Neuron (in vitro differentiated cells): Measurements from ENCODE around the gene SURF6.
"Not testable (repeated sequence)": the region's sequence is repeated elsewhere in the genome, so short reads cannot be mapped to it uniquely, and the experiment has no call there.

Source experiments
- H2AFZ ChIP-seq: one replicate; pipeline ENCODE4 v1.6.1; 2013; ENCODE audit warnings: low read depth, mild to moderate bottlenecking, inconsistent platforms, low read length, moderate library complexity
- H3K27me3 ChIP-seq: one replicate; pipeline ENCODE4 v1.6.1; 2013; ENCODE audit warnings: low read length; ENCODE audit not compliant: insufficient read depth
- H3K36me3 ChIP-seq: one replicate; pipeline ENCODE4 v1.6.1; 2013; ENCODE audit warnings: low read length; ENCODE audit not compliant: insufficient read depth
- H3K4me1 ChIP-seq: one replicate; pipeline ENCODE4 v1.6.1; 2013; ENCODE audit warnings: low read length; ENCODE audit not compliant: insufficient read depth
- H3K4me3 ChIP-seq: 2 replicates; pipeline ENCODE4 v1.5.1; 2013; ENCODE audit warnings: mild to moderate bottlenecking, low read length, moderate library complexity
- H3K9me3 ChIP-seq: one replicate; pipeline ENCODE4 v1.6.1; 2013; ENCODE audit warnings: low read length

SURF6 gene

DNA sequence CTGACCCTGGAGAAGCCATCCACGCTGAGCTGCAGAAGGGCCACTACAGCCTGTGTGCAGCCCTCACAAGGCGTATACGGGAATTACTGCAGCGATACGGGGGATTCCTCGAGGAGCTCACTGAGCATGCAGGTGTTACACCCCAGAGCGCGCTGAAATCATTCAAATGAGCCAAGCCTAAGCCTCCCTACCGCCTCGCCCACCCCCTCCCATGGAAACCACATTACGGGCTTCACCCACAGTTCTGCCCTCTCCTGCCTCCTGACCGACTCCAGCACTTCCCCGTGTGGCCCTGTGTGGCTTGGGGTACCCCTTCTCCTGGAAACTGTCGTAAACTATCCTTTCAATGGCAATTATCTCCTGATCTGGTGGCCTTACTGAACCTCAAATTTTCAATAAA is 13.3 kb downstream of the SURF6 start:
- H3K27me3 ChIP-seq = no peaks in the 10 kb centered on the region
- no peaks in the 10 kb centered on the region for H3K9me3 ChIP-seq
- no peaks in the 10 kb centered on the region for H3K4me1 ChIP-seq
- H2AFZ ChIP-seq = no peak overlapping the region
- no peak overlapping the region for H3K4me3 ChIP-seq
- H3K36me3 ChIP-seq = no peaks in the 10 kb centered on the region

DNA sequence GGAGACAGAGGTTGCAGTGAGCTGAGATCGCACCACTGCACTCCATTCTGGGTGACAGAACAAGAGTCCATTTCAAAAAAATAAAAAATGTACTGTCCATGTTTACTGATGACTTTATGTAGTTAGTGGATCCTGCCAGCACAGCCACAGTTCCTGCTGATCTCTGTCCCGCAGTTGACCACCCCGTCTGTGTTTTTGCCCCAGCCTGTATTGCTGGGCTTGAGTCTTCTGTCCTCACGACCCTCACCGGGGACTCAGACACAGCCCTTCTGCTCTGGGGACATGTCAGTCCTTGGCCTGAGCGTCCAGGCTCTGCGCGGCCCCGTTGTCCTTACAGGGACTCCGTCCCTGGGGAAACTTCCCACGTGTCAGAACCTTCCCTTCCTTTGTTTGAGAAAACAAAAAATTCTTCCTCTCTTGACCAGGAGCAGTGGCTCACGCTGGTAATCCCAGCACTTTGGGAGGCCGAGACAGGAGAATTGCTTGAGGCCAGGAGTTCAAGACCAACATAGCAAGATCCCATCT is 14.5 kb downstream of the SURF6 start:
- Histone ChIP-seq H2AFZ (no peak overlapping the region), H3K9me3 (no peaks in the 10 kb centered on the region), H3K4me1 (no peaks in the 10 kb centered on the region), H3K36me3 (no peaks in the 10 kb centered on the region), H3K4me3 (no peak overlapping the region), H3K27me3 (no peaks in the 10 kb centered on the region)

DNA sequence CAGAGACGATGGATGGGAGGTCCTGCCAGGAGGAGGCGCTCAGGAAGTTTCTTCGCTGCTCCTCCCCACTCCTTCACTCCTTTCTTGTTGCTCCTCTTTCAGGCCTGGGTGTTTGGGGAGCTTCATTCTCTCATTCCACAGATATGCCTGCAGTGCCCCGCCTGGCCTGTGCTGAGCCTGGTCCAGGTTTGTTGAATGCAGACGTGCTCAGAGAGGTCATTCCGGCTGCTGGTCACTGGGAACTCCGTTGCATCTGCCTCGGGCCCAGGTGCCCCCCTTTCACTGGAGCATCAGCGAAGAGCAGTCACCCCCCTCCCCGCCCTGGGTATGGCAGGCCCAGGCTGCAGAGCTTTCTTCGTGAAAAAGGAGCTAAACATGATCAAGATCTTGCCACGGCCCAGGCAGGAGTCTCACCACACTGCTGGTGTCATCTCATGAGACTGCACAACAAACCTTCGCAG is 15.5 kb downstream of the SURF6 start:
- Histone ChIP-seq H3K27me3 (no peaks in the 10 kb centered on the region), H3K9me3 (no peaks in the 10 kb centered on the region), H3K36me3 (no peaks in the 10 kb centered on the region), H3K4me1 (no peaks in the 10 kb centered on the region), H3K4me3 (no peak overlapping the region), H2AFZ (no peak overlapping the region)

DNA sequence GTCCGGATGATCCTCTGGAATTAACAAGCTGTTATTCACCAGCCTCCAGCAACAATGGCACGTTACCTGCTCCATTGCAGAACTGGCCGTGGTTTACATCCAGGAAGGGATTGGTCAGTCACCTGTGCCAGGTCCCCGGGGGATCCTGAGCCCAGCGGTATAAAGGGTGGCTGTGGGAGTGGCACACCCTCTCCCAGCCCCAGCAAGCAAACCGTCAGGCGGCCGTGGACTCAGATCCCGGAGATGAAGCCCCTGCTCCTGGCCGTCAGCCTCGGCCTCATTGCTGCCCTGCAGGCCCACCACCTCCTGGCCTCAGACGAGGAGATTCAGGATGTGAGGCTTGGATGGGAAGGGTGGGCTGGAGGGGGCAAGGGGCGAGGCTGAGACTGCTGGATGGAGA is 18.4 kb downstream of the SURF6 start:
- not testable (repeated sequence) for H3K4me3 ChIP-seq, H3K9me3 ChIP-seq, H2AFZ ChIP-seq, H3K27me3 ChIP-seq, H3K4me1 ChIP-seq, H3K36me3 ChIP-seq

DNA sequence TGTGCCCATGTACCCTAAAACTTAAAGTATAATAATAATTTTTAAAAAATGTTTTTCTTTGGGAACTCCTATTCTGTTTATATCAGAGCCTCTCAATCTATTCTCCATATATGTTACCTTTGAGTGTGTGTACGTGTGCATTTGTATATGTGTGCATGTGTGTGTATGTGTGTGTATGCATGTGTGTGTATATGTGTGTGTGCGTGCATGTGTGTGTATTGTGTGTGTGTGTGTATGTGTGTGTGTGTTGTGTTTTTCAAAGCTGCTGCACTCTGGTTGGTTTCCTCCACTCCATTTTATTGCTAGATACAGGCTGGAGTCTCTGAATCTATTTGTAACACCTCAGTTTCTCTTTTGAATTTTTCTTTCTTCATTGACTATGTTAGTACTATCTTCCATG is 20.0 kb downstream of the SURF6 start:
- H3K9me3 ChIP-seq = no peaks in the 10 kb centered on the region
- no peaks in the 10 kb centered on the region for H3K27me3 ChIP-seq
- H3K36me3 ChIP-seq = no peaks in the 10 kb centered on the region
- H3K4me1 ChIP-seq = no peaks in the 10 kb centered on the region
- no peak overlapping the region for H2AFZ ChIP-seq
- H3K4me3 ChIP-seq = no peak overlapping the region

DNA sequence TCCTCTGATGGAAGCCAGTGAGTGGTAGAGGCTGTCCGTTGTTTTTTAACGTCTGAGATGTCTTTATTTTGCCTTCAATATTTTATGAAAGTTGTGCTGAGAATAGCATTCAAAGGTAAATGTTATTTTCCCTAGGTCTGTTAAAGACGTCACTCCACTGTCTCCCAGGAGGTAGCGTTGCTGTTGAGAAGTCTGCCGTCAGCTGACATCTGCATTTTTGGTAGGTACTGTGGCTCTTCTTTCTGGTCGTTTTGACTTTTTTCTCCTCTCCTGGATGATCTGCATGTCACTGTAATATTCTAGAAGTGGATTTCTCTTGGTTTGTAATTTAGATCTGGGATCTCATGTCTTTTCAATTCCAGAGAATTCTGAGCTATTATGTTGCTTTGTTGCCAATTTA is 26.4 kb downstream of the SURF6 start:
- no peak overlapping the region for H2AFZ ChIP-seq

DNA sequence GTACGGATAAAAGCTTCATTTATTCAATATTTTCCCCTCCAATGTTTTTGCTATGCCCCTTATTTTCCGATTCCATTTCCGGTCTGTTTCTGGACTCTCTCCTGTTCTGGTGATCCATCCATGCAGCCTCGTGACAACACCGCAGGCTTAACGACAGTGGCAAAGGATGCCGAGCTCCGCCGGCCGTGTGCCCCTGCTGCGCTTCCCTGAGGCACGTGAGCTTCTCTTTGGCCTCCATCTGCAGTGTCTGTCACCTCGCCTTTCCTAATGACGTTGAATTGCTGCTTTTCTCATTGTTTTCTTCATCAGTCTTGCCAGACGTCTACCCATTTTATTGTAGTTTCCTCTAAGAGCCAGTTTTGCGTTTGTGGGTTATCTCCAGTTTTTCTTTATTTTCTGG is 28.7 kb downstream of the SURF6 start:
- H3K4me3 ChIP-seq = no peak overlapping the region
- no peak overlapping the region for H2AFZ ChIP-seq
- no peaks in the 10 kb centered on the region for H3K9me3 ChIP-seq
- H3K4me1 ChIP-seq = no peaks in the 10 kb centered on the region
- H3K36me3 ChIP-seq = no peaks in the 10 kb centered on the region
- H3K27me3 ChIP-seq = peaks cover 3% of the 10 kb centered on the region

More for the DNA sequence above, 26.4 kb downstream of the SURF6 start:
- Histone ChIP-seq H3K4me1 (no peaks in the 10 kb centered on the region), H3K36me3 (no peaks in the 10 kb centered on the region), H3K4me3 (no peak overlapping the region), H3K27me3 (peaks cover 3% of the 10 kb centered on the region), H3K9me3 (no peaks in the 10 kb centered on the region)

DNA sequence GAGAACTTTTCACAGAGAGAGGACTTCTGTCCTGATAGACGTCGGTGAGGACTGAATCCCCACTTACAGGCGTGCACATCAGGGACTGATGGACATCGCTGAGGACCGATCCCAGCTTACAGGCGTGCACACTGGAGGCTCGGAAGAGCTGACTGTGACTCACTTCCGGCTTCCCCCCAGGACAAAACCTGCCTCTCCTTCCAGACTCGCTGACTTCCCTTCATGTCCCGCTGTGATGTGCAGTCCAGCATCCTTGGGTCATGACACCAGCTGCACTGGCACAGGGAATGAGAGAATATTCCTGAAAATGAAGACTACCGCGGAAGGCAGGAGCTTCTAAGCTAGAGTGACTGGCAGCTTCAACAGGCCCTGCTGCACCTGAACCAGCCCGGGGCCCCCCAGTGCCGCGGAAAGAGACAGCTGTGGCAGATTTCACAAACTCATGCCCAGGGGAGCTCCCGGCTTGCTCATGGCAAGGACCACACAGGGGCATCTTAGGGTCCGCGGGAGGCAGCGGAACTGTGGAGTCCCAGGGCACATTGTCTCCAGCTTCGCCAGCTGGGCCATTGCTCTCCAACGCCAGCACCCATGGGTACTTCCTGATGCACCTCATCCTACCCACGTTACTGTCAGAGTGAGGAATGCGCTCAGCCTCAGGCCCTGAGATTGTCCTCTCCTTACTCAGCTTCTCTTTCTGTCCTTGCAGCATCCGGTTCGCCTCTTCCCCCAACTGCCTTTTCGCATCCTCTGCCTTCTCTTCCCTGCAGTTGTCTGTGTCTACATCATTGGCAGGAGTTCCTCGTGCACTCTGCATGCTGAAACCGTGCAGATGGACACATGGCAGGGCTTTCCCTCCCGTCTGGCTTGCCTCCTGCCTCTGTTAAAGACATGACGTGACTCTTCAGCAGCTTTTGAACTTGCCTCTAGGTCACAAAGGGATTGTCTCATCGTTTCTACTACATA is 29.5 kb downstream of the SURF6 start:
- H3K4me3 ChIP-seq = no peak overlapping the region
- H2AFZ ChIP-seq = no peak overlapping the region
- H3K9me3 ChIP-seq = no peaks in the 10 kb centered on the region
- no peaks in the 10 kb centered on the region for H3K36me3 ChIP-seq
- H3K4me1 ChIP-seq = no peaks in the 10 kb centered on the region
- H3K27me3 ChIP-seq = peaks cover 3% of the 10 kb centered on the region

DNA sequence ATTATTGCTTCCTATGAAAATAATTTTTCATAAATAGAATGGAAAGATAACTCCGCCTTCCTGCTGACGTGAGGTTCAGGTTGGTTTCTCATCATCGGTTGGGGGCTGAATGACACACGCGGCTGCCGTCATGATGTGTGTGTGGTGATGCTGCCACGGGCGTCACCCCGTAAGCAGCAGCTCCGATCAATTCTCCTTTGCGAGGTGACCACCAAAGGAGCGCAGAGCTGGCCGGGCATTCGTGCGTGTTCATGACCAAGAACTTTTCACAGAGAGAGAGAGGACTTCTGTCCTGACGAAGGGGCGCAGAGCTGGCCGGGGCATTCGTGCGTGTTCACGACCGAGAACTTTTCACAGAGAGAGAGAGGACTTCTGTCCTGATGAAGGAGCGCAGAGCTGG is 30.3 kb downstream of the SURF6 start:
- Histone ChIP-seq H3K4me3 (no peak overlapping the region), H2AFZ (no peak overlapping the region), H3K9me3 (no peaks in the 10 kb centered on the region), H3K27me3 (peaks cover 6% of the 10 kb centered on the region), H3K36me3 (no peaks in the 10 kb centered on the region), H3K4me1 (no peaks in the 10 kb centered on the region)

DNA sequence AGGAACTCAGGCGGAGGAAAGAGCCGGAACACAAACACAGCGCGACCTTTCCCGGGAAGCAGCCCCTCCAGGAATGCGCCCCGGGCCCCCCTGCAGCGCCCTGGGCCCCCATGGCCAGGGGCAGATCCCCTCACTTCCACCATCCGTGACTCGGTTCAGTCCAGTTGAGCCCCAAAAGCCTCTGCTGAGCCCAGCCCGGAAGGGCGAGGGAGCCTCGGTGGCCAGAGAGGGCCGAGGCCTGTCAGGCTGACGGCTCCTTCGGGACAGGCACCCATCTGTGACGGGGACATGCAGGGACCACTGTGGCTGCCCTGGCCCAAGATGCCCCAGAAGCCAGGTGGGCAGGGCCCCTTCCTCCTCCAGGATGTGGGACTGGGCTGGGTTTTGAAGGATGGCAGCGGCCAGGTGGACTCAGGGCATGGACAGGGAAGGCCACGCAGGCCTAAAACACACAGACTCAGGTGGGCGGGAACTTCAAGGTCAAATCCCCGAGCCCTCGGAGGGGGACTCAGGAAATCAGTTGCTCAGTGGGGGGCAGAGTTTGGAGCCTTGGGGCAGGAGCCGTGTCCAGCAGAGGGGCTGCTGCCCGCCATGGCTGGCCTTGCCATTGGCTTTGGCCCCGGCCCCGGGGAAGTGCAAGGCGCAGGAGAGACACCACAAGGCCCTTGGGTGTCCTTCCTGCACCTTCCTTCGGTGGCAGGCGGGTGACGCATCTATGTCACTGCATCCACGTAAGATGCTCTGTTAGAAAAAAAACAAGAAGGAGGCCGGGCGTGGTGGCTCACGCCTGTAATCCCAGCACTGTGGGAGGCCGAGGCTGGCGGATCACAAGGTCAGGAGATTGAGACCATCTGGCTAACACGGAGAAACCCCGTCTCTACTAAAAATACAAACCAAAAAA is 31.3 kb downstream of the SURF6 start:
- no peaks in the 10 kb centered on the region for H3K9me3 ChIP-seq
- H3K27me3 ChIP-seq = peaks cover 6% of the 10 kb centered on the region
- H3K36me3 ChIP-seq = no peaks in the 10 kb centered on the region
- no peak overlapping the region for H3K4me3 ChIP-seq
- no peak overlapping the region for H2AFZ ChIP-seq
- H3K4me1 ChIP-seq = no peaks in the 10 kb centered on the region

DNA sequence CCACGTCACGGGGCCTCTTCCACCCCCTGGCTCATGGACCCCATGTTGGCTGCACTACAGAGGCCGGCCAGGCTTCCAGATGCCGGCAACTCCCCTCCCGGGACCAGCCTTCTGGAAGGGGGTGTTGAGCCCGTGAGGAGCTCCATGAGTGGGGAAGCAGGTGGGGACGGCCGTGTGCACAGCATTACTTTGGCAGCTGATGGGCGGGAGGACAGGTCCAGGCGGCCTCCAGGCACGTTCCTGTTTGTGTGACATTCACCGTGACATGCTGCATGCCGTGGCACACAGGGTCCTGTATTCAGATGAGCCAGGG is 31.9 kb downstream of the SURF6 start:
- Histone ChIP-seq H3K4me1 (no peaks in the 10 kb centered on the region), H2AFZ (no peak overlapping the region)

DNA sequence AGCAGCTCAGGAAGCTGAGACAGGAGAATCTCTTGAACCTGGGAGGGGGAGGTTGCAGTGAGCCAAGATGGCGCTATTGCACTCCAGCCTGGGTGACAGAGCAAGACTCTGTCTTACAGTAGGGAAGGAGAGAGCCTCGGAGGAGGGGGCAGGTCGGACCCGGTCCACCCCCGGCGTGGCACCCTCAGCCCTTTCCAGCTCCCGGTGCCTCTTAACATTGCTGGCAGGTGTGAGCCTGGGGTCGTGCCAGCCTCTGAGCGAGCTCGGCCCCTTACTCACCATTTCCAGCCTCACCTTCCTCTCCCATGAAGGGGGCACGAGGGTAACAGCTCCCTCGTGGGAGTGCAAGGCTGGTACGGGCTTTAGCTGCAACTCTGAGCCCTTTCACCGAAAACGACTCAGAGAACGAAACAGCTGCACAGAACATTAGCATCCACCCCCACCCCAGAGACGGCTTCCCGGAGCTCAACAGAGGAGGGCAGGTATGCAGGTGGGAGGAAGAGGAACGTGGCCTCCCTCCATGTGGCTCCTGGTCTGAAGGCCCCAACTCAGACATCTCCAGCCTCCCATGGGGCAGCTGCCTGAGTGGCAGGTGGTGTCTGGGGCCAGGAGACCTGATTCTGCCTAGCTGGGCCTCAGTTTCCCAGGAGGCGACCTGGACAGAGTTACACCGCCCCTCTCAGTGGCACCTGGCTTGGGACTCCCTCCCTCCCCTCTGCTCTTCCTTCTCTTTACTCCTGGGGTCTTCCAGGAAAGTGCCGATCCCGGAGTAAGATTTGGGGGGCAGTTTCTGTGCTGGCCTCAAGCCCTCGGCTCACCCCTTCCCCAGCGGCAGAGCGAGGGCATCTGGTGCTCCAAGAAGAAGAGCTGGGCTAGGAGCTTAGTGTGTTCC is 32.5 kb downstream of the SURF6 start:
- H2AFZ ChIP-seq = no peak overlapping the region
- no peaks in the 10 kb centered on the region for H3K36me3 ChIP-seq
- no peaks in the 10 kb centered on the region for H3K9me3 ChIP-seq
- no peaks in the 10 kb centered on the region for H3K4me1 ChIP-seq
- H3K27me3 ChIP-seq = peaks cover 6% of the 10 kb centered on the region
- H3K4me3 ChIP-seq = no peak overlapping the region

More for the DNA sequence above, 31.9 kb downstream of the SURF6 start:
- no peaks in the 10 kb centered on the region for H3K9me3 ChIP-seq
- H3K27me3 ChIP-seq = peaks cover 6% of the 10 kb centered on the region
- no peaks in the 10 kb centered on the region for H3K36me3 ChIP-seq
- H3K4me3 ChIP-seq = no peak overlapping the region
